Activated CD4-positive, alpha-beta T cell treated with anti-CD3 and anti-CD28 coated beads for 1 hour (primary cell): ENCODE results near the gene SEMA3G.

Experiments
- DNase-seq: peaks from one replicate; pipeline ENCODE4 v3.0.0-alpha.2; 2020

SEMA3G gene

DNA sequence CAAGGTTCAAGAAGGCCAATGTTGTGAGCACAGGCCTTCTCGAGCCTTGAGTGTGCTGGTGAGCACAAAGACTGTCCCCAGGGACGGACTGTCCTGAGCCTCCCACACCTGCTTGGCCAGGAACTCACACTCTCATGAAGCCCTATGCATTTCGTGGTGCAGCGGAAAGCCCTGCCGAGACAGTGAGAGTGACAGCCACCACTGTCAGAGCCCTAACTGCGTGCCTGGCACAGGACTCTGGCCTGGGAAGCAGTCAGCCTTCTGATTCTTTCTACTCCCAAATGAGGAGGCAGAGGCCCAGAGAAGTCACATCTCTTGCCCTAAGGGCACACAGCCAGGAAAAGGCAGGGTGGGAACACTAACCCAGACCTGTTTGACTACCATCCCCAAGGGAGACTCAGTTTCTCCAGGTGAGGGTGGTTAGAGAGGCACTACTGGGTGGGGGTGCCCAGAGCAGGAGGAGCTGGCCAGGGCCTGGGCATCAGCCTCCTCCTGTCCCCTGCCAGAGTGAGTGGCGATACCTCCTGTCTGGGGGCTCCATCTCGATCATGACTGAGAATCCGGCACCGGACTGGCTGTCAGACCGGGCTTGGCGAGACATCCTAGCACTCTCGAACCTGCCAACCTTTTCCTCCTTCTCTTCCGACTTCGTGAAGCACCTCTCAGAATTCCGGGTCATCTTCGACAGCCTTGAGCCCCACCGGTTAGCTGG lies 50.8 kb downstream of the SEMA3G start:
- DNase-seq, result no peak

- no peak for DNase-seq
These were observed 51.6 kb downstream of the SEMA3G start for GRCh38 chr3:52393131-52393807.

DNA sequence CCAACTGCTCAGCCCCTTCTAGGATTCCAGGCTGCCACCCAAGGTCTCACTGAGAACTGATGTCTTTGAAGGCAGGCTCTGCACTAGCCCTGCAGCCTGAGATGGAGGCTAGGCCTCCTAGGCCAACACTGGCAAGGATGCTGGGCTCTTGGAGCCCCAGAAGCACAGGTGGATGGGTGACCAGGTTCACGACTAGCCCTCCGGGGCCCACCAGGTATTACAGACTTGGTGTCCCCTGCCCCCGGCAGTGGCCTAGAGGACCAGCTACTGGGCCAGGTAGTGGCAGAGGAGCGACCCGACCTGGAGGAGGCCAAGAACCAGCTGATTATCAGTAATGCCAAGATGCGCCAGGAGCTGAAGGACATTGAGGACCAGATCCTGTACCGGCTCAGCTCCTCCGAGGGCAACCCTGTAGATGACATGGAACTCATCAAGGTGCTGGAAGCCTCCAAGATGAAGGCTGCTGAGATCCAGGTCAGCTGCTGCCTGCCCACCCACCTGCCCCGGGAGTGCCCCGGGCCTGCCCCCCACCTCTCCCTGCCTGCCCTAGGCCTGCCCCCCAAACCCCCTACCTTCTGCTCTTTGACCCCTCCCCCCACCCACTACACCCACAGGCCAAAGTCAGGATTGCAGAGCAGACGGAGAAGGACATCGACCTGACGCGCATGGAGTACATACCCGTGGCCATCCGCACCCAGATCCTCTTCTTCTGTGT lies 52.5 kb downstream of the SEMA3G start:
- DNase-seq, result no peak

DNA sequence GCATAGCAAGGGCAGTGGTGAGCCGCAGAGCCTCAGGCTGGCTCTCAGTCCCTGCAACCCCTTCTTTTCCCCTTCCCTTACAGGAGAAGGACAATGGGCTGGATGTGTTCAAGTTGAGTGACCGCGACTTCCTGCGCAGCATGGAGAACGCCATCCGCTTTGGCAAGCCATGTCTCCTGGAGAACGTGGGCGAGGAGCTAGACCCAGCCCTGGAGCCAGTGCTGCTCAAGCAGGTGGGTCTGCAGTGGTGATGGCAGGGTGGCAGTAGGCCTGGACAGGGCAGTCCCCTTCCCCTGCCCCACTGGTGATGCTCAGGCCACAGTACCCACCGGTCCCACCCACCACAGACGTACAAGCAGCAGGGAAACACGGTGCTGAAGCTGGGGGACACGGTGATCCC lies 53.8 kb downstream of the SEMA3G start:
- no peak for DNase-seq

- DNase-seq, result no peak
These were observed 56.0 kb downstream of the SEMA3G start for GRCh38 chr3:52388933-52389332.

- DNase-seq, result no peak
These were observed 56.5 kb downstream of the SEMA3G start for GRCh38 chr3:52388348-52388821.

- no peak for DNase-seq
These were observed 57.4 kb downstream of the SEMA3G start for GRCh38 chr3:52387481-52387880.

- no peak for DNase-seq
These were observed 59.7 kb downstream of the SEMA3G start for GRCh38 chr3:52385157-52385556.

GRCh38 chr3:52384019-52384761 lies 60.7 kb downstream of the SEMA3G start:
- no peak for DNase-seq

DNA sequence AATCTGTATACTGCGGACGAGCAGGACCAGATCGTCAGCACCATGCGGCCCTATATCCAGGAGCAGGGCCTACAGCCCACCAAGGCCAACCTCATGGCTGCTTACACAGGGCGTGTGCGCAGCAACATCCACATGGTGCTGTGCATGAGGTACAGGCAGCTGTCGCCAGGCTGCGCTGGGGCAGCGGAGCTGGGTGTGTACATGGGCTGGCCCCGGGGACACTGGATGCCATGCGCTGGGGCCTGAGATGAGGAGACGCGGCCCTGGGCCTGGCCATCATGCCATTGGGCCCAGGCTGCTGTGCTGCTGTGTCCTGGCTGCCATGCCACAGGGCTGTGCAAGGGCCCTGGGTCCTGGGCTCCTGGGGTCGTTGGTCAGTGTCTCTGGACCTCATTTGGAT lies 61.5 kb downstream of the SEMA3G start:
- DNase-seq, result no peak
